HepG2 (cell line): Measurements from ENCODE around the gene CPN1. TPM values are rescaled to one million over a fixed set of nuclear protein-coding genes. Genes with fewer than 3 reads are reported as not detected.
A peak's percentile ranks its signal among the peaks of the same experiment; 100 is the strongest.

Source experiments
- ATAC-seq: fragments of 200-7000 bp; cut with Tn5 transposase; 3 replicates; pipeline ENCODE4 v1.9.1; 2020; ENCODE audit warnings: mild to moderate bottlenecking, moderate library complexity
- BruUV-seq: library from RNA; stranded (reverse); fragments of 400-500 nt; replicated peaks from 2 replicates; lab custom pipeline; 2021; lab: Mats Ljungman, UMichigan
- CTCF ChIA-PET: fragments of 300-600 bp; formaldehyde crosslinking; extraction: SDS; loops from one replicate; lab custom pipeline; 2021; ENCODE audit warnings: low total read pairs, inconsistent platforms, low intra/inter-chr PET ratio; lab: Yijun Ruan, JAX
- POLR2A ChIA-PET: fragments of 350-600 bp; sonication (Branson Sonifier 250); formaldehyde crosslinking; loops from one replicate; lab custom pipeline; 2020; ENCODE audit warnings: antibody characterized with exemption, inconsistent platforms; lab: Yijun Ruan, JAX
- DNase-seq: peaks from one replicate; pipeline ENCODE4 v3.0.0-alpha.2; 2015; ENCODE audit warnings: low spot score
- FAIRE-seq: peaks from 3 replicates; lab custom pipeline; 2011; peaks lifted over from hg19 to GRCh38; lab: Jason Lieb, UNC
- H2AFZ ChIP-seq: one replicate; pipeline ENCODE4 v1.6.1; 2011; ENCODE audit warnings: low read length, inconsistent platforms
- H3K27ac ChIP-seq: fragments of 300-600 bp; 3 replicates; pipeline ENCODE4 v1.8.0; 2011; ENCODE audit warnings: mixed run types, mild to moderate bottlenecking, mixed read lengths, low read length, inconsistent platforms; ENCODE audit not compliant: insufficient read depth; ENCODE audit errors: extremely low read length
- H3K27me3 ChIP-seq, 2 experiments: fragments of 200-600 bp in 1 of 2; 2 replicates in 1 of 2; 3 replicates in 1 of 2; pipeline versions ENCODE4 v1.6.0 to v1.8.0; 2011; ENCODE audit warnings: low read length in 2 of 2, mild to moderate bottlenecking in 2 of 2, moderate library complexity in 2 of 2, inconsistent platforms in 1 of 2; ENCODE audit not compliant: insufficient read depth in 2 of 2, control insufficient read depth in 1 of 2
- H3K36me3 ChIP-seq, 2 experiments: fragments of 200-600 bp in 1 of 2; replicated peaks in 1 of 2; 2 replicates in 1 of 2; 3 replicates in 1 of 2; pipeline versions ENCODE4 v1.5.1 to v1.8.0; 2011; ENCODE audit warnings: low read length in 2 of 2, inconsistent platforms in 1 of 2; ENCODE audit not compliant: insufficient read depth in 2 of 2, control insufficient read depth in 1 of 2
- H3K4me1 ChIP-seq: 2 replicates; pipeline ENCODE4 v1.5.1; 2012; ENCODE audit warnings: low read length, inconsistent platforms; ENCODE audit not compliant: insufficient read depth
- H3K4me2 ChIP-seq: 2 replicates; pipeline ENCODE4 v1.6.0; 2011; ENCODE audit warnings: low read depth, low read length, inconsistent platforms
- H3K4me3 ChIP-seq, 3 experiments: fragments of 200-600 bp in 1 of 3; sonication (generic), shearing (Covaris generic) in 1 of 3; replicated peaks in 1 of 3; 2 replicates each; pipeline ENCODE4 v1.5.1; 2011 to 2016; ENCODE audit warnings: low read length in 3 of 3, inconsistent platforms in 2 of 3, low read depth in 2 of 3, mild to moderate bottlenecking in 2 of 3, control low read depth in 1 of 3, mixed read lengths in 1 of 3; ENCODE audit not compliant: insufficient read depth in 1 of 3
- H3K79me2 ChIP-seq: one replicate; pipeline ENCODE4 v1.6.1; 2011; ENCODE audit warnings: low read length, inconsistent platforms; ENCODE audit not compliant: insufficient read depth
- H3K9ac ChIP-seq: 2 replicates; pipeline ENCODE4 v1.6.0; 2011; ENCODE audit warnings: mild to moderate bottlenecking, low read depth, low read length, inconsistent platforms; ENCODE audit not compliant: insufficient read depth
- H3K9me3 ChIP-seq: 2 replicates; pipeline ENCODE4 v1.5.1; 2012; ENCODE audit warnings: mild to moderate bottlenecking, low read length
- H4K20me1 ChIP-seq: 2 replicates; pipeline ENCODE4 v1.6.0; 2011; ENCODE audit warnings: inconsistent platforms, mild to moderate bottlenecking, low read length, moderate library complexity; ENCODE audit not compliant: insufficient read depth
- ATAD3A ChIP-seq: sonication (generic); formaldehyde crosslinking; IDR thresholded peaks from 2 replicates; pipeline ENCODE4 v1.4.0; 2020; ENCODE audit warnings: missing genetic modification reagents
- KLF11 ChIP-seq: IDR thresholded peaks from 2 replicates; pipeline ENCODE4 v1.6.1; 2016; ENCODE audit warnings: missing compliant biosample characterization
- KLF15 ChIP-seq: sonication (generic); formaldehyde crosslinking; IDR thresholded peaks from 2 replicates; pipeline ENCODE4 v1.8.1; 2023; ENCODE audit warnings: borderline replicate concordance, mild to moderate bottlenecking, inconsistent platforms, missing genetic modification reagents, mixed read lengths
- RBM39 ChIP-seq: fragments of 200-400 bp; formaldehyde crosslinking; IDR thresholded peaks from one replicate; pipeline ENCODE4 v1.6.1; 2018; ENCODE audit warnings: antibody characterized with exemption, mild to moderate bottlenecking, low read depth, low read length; ENCODE audit not compliant: poor library complexity, severe bottlenecking
- TERF1 ChIP-seq: sonication (generic); formaldehyde crosslinking; IDR thresholded peaks from 2 replicates; pipeline ENCODE4 v1.8.0; 2022; ENCODE audit warnings: mild to moderate bottlenecking, missing genetic modification reagents, moderate library complexity
- TGIF2 ChIP-seq: IDR thresholded peaks from 2 replicates; pipeline ENCODE4 v1.6.1; 2016; ENCODE audit warnings: control low read depth, missing compliant biosample characterization
- THAP7 ChIP-seq: sonication (generic); formaldehyde crosslinking; IDR thresholded peaks from 2 replicates; pipeline ENCODE4 v1.8.1; 2023; ENCODE audit warnings: mild to moderate bottlenecking, missing genetic modification reagents
- ZBTB40 ChIP-seq, 2 experiments: fragments of 450-650 bp in 1 of 2; sonication (generic) in 1 of 2; formaldehyde crosslinking in 1 of 2; IDR thresholded peaks; 2 replicates each; pipeline versions ENCODE4 v1.6.1 to v1.8.0; 2016 to 2022; ENCODE audit warnings: antibody characterized with exemption in 1 of 2, mild to moderate bottlenecking in 1 of 2, missing genetic modification reagents in 1 of 2
- ZMYM3 ChIP-seq: sonication (generic); formaldehyde crosslinking; IDR thresholded peaks from 2 replicates; pipeline ENCODE4 v1.5.1; 2020; ENCODE audit warnings: mild to moderate bottlenecking, missing genetic modification reagents
- ZNF33B ChIP-seq: sonication (generic); formaldehyde crosslinking; IDR thresholded peaks from 2 replicates; pipeline ENCODE4 v1.5.1; 2020; ENCODE audit warnings: mild to moderate bottlenecking, missing genetic modification reagents
- WGBS: methylation state at CpG from one replicate; pipeline ENCODE4 v1.1.6; 2017; ENCODE audit warnings: low lambda C conversion rate; 5-methylcytosine and 5-hydroxymethylcytosine counted together
- in situ Hi-C: cut with HindIII; loops from 2 replicates; pipeline ENCODE4 v1.10.0; 2017; ENCODE audit warnings: low pct_unique_long_range_greater_than_20kb; ENCODE audit not compliant: extremely low pct_ligation_motif_present
- intact Hi-C: fragments of 100-400 bp; cut with micrococcal nuclease; formaldehyde crosslinking; loops from one replicate; pipeline ENCODE4 v1.10.0; 2022; ENCODE audit not compliant: unreplicated experiment
- polyA plus RNA-seq, 8 experiments: library from polyadenylated mRNA; depleted of rRNA in 3 of 8; stranded (reverse) in 7 of 8; unstranded in 1 of 8; fragments of >200 nt; fragmentation: Illumina TruSeq in 4 of 8; extraction: Trizol in 4 of 8; gene quantifications; 2 replicates each; pipeline versions ENCODE4 v1.2.1 to v1.2.3, GENCODE V29; 2011 to 2016; ENCODE audit warnings: low read depth in 4 of 8, missing spikeins in 1 of 8, mixed read lengths in 1 of 8; ENCODE audit not compliant: insufficient read depth in 1 of 8
- total RNA-seq, 5 experiments: library from RNA; depleted of rRNA; stranded (reverse); fragments of >200 nt; fragmentation: Illumina TruSeq; extraction: Trizol; gene quantifications; 2 replicates each; pipeline ENCODE4 v1.2.3, GENCODE V29; 2016; ENCODE audit warnings: low read depth in 1 of 5

The CPN1 gene
- total and polyA plus RNA-seq, 2 of the 13 experiments (the other 11 are each of a cell fraction or from before 2014, with no cell fraction given), result 17.3 to 35.1 TPM

- peak overlapping the region; percentile 94 for H3K4me2 ChIP-seq
- no peak for FAIRE-seq
- BruUV-seq, result no TSS peak
- WGBS, result 81% methylated on average over 10 of the region's 10 CpGs
- no peak overlapping the region for H3K9ac ChIP-seq
- H3K9me3 ChIP-seq, result no peaks in the 10 kb centered on the region
- no peak for ATAC-seq
- H4K20me1 ChIP-seq, result no peaks in the 10 kb centered on the region
- CTCF ChIA-PET, result no interaction called here
- in situ Hi-C loops (no loop called here), intact Hi-C loops (loop anchor here (2.0 to 5.0 kb wide), 2 partner anchors 40 to 75 kb away; no protein-coding TSS in a partner anchor)
- DNase-seq, result no peak
- no peak overlapping the region for H2AFZ ChIP-seq
- no peaks in the 10 kb centered on the region for H3K36me3 ChIP-seq
- H3K27ac ChIP-seq, result no peak overlapping the region
- H3K4me3 ChIP-seq, result no peak overlapping the region
- peaks cover 60% of the 10 kb centered on the region for H3K4me1 ChIP-seq
- no peaks in the 10 kb centered on the region; a peak in 1 of 5 replicates for H3K27me3 ChIP-seq
- peaks cover 41% of the 10 kb centered on the region for H3K79me2 ChIP-seq
- POLR2A ChIA-PET, result interaction anchor here (2.1 kb wide), 1 partner anchor 13 kb away, joined by 8 read pairs; no protein-coding TSS in a partner anchor
- TF ChIP-seq TGIF2 (CRISPR knock-in tag), result no peak
- TF ChIP-seq TERF1 (CRISPR knock-in tag), result no peak
- TF ChIP-seq ATAD3A, result no peak
- no peak for TF ChIP-seq ZBTB40 (IDR thresholded peaks at IDR 0.05)
- TF ChIP-seq ZBTB40 (CRISPR knock-in tag; IDR thresholded peaks at IDR 0.05), result no peak
- TF ChIP-seq KLF15, result no peak
- no peak for TF ChIP-seq RBM39
- TF ChIP-seq ZMYM3 (CRISPR knock-in tag), result no peak
- TF ChIP-seq THAP7 (CRISPR knock-in tag), result no peak
- TF ChIP-seq KLF11, result no peak
- no peak for TF ChIP-seq ZNF33B (CRISPR knock-in tag)
Observed at GRCh38 chr10:100007231-100008141, 74.2 kb downstream of the CPN1 start.
